RWPE1 (cell line): ENCODE measurements around the gene TPM4.
A peak's percentile ranks its signal among the peaks of the same experiment; 100 is the strongest.

Experiments used
- CTCF ChIA-PET: fragments of 350-600 bp; sonication (Branson Sonifier 250); formaldehyde crosslinking; extraction: SDS; loops from one replicate; lab custom pipeline; 2021; lab: Yijun Ruan, JAX
- POLR2A ChIA-PET: fragments of 400-600 bp; formaldehyde crosslinking; extraction: SDS; loops from one replicate; lab custom pipeline; 2020; ENCODE audit warnings: antibody characterized with exemption; ENCODE audit not compliant: low non-redundant PET; lab: Yijun Ruan, JAX
- DNase-seq: peaks from one replicate; pipeline ENCODE4 v3.0.0; 2012; ENCODE audit warnings: low spot score
- H3K27ac ChIP-seq: fragments of 450-650 bp; 2 replicates; pipeline ENCODE4 v1.5.1; 2017
- TF ChIP-seq, protein P1 (sequence below): fragments of 450-650 bp; conservative IDR thresholded peaks from 2 replicates; pipeline ENCODE4 v1.5.1; 2017; ENCODE audit warnings: low read depth, mild to moderate bottlenecking

TPM4 gene

DNA sequence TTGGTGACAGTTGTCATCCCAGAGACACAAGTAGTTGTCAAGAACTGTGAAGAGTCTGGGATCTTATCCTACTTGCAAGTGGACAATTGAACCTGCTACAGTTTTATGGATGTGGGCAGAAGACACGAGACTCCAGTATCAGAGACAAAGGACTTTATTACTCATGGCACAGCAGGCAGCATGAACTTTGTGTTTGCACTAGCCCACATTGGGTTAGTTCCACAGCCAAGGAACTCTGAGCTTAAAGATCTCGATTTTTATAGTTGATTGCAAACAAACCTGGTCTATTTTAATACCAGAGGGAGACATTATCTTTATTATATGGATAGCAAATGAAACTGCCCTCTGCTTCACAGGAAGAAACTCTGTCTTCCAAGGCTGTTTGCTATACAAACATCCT lies 16.0 kb upstream of the TPM4 start:
- DNase-seq, result no peak
- POLR2A ChIA-PET, result no interaction called here
- H3K27ac ChIP-seq, result no peak overlapping the region
- TF ChIP-seq, protein P1, sequence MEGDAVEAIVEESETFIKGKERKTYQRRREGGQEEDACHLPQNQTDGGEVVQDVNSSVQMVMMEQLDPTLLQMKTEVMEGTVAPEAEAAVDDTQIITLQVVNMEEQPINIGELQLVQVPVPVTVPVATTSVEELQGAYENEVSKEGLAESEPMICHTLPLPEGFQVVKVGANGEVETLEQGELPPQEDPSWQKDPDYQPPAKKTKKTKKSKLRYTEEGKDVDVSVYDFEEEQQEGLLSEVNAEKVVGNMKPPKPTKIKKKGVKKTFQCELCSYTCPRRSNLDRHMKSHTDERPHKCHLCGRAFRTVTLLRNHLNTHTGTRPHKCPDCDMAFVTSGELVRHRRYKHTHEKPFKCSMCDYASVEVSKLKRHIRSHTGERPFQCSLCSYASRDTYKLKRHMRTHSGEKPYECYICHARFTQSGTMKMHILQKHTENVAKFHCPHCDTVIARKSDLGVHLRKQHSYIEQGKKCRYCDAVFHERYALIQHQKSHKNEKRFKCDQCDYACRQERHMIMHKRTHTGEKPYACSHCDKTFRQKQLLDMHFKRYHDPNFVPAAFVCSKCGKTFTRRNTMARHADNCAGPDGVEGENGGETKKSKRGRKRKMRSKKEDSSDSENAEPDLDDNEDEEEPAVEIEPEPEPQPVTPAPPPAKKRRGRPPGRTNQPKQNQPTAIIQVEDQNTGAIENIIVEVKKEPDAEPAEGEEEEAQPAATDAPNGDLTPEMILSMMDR, result no peak
- CTCF ChIA-PET, result interaction anchor here (0.6 to 0.7 kb wide), 3 partner anchors 16 to 182 kb away, joined by 3 to 6 read pairs (median 4); no protein-coding TSS in a partner anchor

DNA sequence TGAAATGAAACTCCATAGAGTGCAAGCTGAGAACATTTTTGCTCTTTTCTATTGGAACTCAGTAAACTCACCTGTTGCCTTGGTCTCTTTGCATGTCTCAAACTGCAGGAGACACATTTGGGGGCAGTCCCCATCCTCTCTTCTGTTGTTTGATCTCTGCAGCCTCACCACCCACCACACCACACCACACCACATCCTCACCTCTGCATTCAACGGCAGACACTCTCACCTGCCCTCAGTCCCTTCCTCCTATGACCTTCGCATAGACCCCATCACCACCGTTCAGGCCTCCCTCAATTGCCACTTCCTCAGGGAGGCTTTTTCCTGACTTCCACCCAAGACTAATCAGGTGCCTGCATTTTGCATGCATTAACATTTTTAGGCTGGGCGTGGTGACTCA lies 14.4 kb upstream of the TPM4 start:
- ChIA-PET CTCF (interaction anchor here (0.7 to 1.1 kb wide), 4 partner anchors 11 to 264 kb away, joined by 3 read pairs; no protein-coding TSS in a partner anchor), POLR2A (no interaction called here)

DNA sequence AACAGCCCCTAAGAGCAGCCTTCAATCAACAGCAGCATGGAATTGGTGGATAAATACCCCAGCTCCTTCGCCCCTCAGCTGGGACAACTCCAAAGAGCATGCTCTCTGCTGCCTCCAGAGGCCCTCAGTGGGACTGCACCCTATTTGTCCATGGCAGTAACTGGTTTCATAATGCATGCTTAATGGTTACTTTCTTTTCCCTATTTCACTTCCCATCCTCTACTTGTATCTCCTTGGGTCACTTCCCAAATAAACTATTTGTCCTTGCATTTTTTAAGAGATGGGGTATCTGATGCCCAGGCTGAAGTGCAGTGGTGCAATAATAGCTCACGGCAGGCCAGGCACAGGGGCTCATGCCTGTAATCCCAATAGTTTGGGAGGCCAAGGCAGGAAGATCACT lies 13.5 kb upstream of the TPM4 start:
- H3K27ac ChIP-seq, result no peak overlapping the region
- DNase-seq, result peak; percentile 57
- TF ChIP-seq, protein P1, result peak; percentile 97
- CTCF ChIA-PET, result interaction anchor here (0.6 to 1.1 kb wide), 7 partner anchors 12 to 728 kb away, joined by 3 to 8 read pairs (median 3); no protein-coding TSS in a partner anchor
- POLR2A ChIA-PET, result no interaction called here

More for the DNA sequence above, 14.4 kb upstream of the TPM4 start:
- no peak overlapping the region for H3K27ac ChIP-seq
- DNase-seq, result no peak
- TF ChIP-seq, protein P1, result no peak

DNA sequence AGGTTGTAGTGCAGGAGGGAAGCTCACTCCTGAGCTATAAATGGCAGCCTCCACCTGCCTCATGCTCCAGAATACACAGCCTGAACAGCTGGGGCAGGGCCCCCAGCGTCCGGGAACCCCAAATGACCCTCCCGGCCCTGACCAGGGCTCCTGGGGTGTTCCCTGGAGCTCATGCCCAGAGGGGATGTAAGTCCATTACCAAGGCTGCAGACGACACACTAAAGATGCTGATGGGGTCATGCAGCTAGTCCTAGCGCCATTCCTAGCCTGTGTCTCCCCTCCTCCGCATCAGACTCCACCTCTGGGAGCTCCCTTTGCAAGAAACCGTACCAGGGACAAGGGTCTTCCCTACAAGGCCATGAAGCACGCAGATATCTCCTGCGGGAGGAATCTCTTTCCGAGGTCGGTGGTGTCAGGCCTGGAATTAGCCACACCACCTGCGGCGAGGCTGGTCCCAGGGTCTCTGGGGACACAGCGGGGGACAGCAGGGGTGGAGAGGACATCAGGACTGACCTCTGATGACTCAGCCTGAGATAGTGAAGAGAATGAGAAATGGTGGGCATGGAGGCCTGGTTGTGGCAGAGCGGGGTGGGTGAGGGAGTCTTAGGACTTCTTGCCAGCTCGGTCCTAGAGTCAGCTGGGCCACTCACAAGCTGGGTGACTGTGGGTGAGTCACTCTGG lies 11.9 kb upstream of the TPM4 start:
- peak overlapping the region; percentile 63 for H3K27ac ChIP-seq

DNA sequence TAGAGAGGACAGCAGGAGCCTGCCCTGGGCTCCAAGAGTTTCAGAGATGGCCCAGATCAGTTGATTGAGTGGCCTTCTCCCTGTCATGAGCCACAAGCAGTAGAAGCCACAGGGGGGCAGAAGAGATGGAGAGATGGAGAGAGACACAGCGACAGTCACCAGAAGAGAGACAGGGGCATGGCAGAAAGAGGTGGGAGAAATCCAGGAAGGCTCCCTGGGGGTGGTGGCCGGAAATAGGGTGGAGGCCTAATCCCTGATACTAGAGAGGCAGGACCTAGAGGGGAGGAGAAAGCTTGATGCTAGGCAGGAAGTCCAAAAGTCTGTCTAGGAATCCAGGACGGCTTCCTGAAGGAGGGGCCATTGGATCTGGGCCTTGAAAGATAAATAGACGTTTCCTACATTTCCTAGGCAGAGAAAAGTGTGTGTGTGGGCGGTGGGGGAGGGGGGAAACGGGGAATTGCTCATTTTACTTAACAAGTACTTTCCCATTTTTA lies 9.6 kb upstream of the TPM4 start:
- TF ChIP-seq, protein P1, result no peak
- CTCF ChIA-PET, result interaction anchor here (1.0 to 1.4 kb wide), 2 partner anchors 9 to 25 kb away, joined by 4 to 5 read pairs; no protein-coding TSS in a partner anchor
- peak; percentile 72 for DNase-seq
- H3K27ac ChIP-seq, result peak overlapping the region; percentile 90
- POLR2A ChIA-PET, result interaction anchor here (0.6 to 0.7 kb wide), 5 partner anchors 10 to 724 kb away, joined by 3 to 4 read pairs (median 4); partner anchors contain the start of gene TPM4

More for the DNA sequence above, 11.9 kb upstream of the TPM4 start:
- ChIA-PET POLR2A (interaction anchor here (0.6 kb wide), 1 partner anchor 19 kb away, joined by 3 read pairs; no protein-coding TSS in a partner anchor), CTCF (interaction anchor here (0.7 to 1.1 kb wide), 3 partner anchors 30 to 78 kb away, joined by 3 to 5 read pairs (median 5); no protein-coding TSS in a partner anchor)
- no peak for DNase-seq
- TF ChIP-seq, protein P1, result no peak

DNA sequence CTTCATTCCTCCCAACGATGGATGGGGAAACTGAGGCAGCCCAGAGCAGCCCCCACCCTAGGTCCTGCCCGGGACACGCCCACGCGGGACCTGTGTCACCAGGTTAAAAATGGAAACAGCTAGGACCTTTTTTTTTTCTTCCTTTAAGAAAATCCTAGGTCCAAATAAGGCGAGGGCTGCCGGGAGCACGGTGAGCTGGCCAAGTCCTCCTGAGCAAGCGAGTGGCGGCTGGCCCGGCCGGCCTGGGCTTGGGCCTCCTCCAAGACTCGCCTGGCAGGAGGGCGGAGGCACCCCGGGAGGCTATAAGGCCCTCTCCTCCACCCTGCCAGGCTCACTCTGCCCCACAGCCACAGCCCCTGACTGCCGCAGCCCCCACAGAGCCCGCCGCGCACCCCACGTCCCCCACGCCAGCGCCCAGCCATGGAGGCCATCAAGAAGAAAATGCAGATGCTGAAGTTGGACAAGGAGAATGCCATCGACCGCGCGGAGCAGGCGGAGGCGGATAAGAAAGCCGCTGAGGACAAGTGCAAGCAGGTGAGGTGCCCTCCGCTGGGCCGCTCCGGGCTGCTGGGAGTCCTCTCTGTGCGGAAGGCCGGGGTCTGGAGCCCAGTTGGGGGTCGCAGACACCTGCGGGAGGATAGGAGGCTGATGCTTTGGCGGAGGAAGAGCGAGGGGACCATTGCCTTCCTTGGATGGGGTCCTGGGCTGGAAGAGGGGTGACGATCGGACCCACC lies 8.9 kb upstream of the TPM4 start:
- ChIA-PET POLR2A (interaction anchor here (0.6 to 0.7 kb wide), 4 partner anchors 9 to 725 kb away, joined by 3 to 4 read pairs (median 4); partner anchors contain the start of gene TPM4), CTCF (interaction anchor here (0.6 to 1.4 kb wide), 2 partner anchors 26 to 258 kb away, joined by 4 read pairs; no protein-coding TSS in a partner anchor)
- DNase-seq, result peak; percentile 93
- TF ChIP-seq, protein P1, result no peak
- peak overlapping the region; percentile 90 for H3K27ac ChIP-seq
